Esophagus muscularis mucosa (tissue), 4 donors: Measurements from ENCODE around the gene FILIP1L.

Experiments used
- EP300 ChIP-seq: sonication (generic); formaldehyde crosslinking; IDR thresholded peaks from one replicate; pipeline ENCODE4 v1.6.1; 2017; ENCODE audit warnings: antibody characterized with exemption
- POLR2A ChIP-seq: fragments of 450-650 bp; IDR thresholded peaks from one replicate; pipeline ENCODE4 v1.6.1; 2017; ENCODE audit warnings: antibody characterized with exemption, moderate library complexity, mild to moderate bottlenecking, low read depth
- POLR2AphosphoS5 ChIP-seq, 2 donors: sonication (generic); formaldehyde crosslinking; IDR thresholded peaks; one replicate each; pipeline ENCODE4 v1.6.1; 2017; ENCODE audit warnings: antibody characterized with exemption in 2 of 2
- TF ChIP-seq, protein P1 (sequence below), 3 experiments: fragments of 200-600 bp in 2 of 3; fragments of 450-650 bp in 1 of 3; sonication (generic) in 2 of 3; IDR thresholded peaks; one replicate each; pipeline ENCODE4 v1.5.1; 2017 to 2019; ENCODE audit warnings: antibody characterized with exemption in 3 of 3, mild to moderate bottlenecking in 2 of 3, moderate library complexity in 1 of 3

- TF ChIP-seq EP300 (no peak), POLR2A (peak; percentile 89), POLR2AphosphoS5 (IDR thresholded peaks at IDR 0.05) (peak; percentile 96 to 98)
- TF ChIP-seq, protein P1, sequence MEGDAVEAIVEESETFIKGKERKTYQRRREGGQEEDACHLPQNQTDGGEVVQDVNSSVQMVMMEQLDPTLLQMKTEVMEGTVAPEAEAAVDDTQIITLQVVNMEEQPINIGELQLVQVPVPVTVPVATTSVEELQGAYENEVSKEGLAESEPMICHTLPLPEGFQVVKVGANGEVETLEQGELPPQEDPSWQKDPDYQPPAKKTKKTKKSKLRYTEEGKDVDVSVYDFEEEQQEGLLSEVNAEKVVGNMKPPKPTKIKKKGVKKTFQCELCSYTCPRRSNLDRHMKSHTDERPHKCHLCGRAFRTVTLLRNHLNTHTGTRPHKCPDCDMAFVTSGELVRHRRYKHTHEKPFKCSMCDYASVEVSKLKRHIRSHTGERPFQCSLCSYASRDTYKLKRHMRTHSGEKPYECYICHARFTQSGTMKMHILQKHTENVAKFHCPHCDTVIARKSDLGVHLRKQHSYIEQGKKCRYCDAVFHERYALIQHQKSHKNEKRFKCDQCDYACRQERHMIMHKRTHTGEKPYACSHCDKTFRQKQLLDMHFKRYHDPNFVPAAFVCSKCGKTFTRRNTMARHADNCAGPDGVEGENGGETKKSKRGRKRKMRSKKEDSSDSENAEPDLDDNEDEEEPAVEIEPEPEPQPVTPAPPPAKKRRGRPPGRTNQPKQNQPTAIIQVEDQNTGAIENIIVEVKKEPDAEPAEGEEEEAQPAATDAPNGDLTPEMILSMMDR (IDR thresholded peaks at IDR 0.05), result peak in 1 of 3 experiments; percentile 7
Observed at GRCh38 chr3:99875929-99876841, 238.1 kb downstream of the FILIP1L start.
